NCI-H1694 (cell line): ENCODE results near the gene AMPD3.

Source experiments
- DNase-seq: peaks from one replicate; lab custom pipeline; 2025; lab: John Stamatoyannopoulos, UW

The AMPD3 gene

GRCh38 chr11:10503777-10504480 lies 48.9 kb downstream of the AMPD3 start:
- no peak for DNase-seq

DNA sequence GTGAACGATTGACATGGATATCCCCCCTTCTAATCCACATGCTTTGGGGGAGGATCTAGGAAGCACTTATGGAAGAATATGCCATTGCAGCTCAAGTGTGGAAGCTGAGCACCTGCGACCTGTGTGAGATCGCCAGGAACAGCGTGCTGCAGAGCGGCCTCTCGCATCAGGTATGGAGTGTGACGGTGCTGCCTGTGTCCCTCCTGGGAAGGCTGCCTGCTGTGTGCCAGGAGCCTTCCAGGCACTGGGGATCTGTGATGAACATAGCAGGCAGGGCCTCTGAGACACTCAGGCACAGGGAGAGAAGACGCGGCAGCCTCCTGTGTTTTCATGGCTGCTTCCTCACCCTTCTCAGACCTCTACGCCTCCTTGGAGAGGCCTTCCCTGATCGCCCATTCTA lies 49.4 kb downstream of the AMPD3 start:
- no peak for DNase-seq

GRCh38 chr11:10505278-10506007 lies 50.4 kb downstream of the AMPD3 start:
- DNase-seq = no peak

DNA sequence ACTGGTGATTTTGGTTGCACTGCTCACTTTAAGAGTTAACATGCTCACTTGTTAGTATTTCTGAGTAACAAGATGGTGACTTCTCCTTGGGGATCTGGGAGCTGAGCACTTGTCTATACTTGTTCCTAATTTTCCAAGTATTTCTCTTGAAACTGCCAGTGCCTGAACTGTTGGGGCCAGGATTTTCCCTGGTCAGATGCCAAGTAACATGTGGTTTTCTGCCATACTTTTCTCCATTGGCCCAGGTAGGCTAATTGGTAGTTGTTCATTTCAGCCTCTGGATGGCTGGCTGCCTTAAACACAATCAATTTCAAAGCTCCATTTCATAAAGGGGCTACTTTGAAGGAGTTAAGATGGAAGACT lies 50.9 kb downstream of the AMPD3 start:
- no peak for DNase-seq

- no peak for DNase-seq
These were observed 56.1 kb downstream of the AMPD3 start for GRCh38 chr11:10511181-10511621.

DNA sequence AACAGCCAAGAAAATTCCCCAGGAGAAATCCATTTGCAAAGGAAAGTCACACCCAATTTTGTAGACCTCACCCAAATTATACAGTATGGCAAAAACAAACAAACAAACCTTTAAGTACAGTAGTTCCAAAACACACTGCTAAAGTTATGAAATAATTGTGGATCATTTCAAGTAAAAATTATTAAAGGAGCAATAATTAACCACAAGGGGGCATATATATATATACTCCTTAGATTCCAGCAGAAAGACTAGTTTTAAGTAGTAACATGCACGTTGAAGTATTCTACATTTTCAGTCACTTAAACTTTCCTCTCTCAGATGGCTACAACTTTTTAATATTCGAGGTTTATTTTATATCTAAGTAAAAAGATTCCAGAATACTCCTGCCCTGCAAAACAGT lies 59.1 kb downstream of the AMPD3 start:
- no peak for DNase-seq

- no peak for DNase-seq
These were observed 59.6 kb downstream of the AMPD3 start for GRCh38 chr11:10514709-10515108.

- no peak for DNase-seq
These were observed 60.4 kb downstream of the AMPD3 start for GRCh38 chr11:10515418-10515817.

- DNase-seq = no peak
These were observed 63.1 kb downstream of the AMPD3 start for GRCh38 chr11:10518123-10518522.

DNA sequence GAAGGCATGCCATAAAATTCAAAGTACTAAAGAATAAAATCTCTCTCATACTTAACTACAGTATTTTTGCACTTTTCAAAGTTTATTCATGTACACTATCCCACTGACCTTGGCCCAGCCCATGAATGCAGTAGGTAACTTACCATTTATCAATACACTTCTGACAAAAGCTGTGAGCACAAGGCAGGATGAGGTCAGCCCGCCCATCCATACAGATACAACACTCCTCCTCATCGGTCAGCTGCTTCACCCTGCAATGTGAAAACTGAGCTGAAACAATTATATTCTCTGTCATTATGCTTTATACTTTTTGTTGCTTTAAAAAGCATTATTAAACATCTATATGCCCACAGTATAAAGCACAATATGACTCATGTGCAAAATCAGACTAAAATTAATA lies 63.8 kb downstream of the AMPD3 start:
- DNase-seq = no peak

DNA sequence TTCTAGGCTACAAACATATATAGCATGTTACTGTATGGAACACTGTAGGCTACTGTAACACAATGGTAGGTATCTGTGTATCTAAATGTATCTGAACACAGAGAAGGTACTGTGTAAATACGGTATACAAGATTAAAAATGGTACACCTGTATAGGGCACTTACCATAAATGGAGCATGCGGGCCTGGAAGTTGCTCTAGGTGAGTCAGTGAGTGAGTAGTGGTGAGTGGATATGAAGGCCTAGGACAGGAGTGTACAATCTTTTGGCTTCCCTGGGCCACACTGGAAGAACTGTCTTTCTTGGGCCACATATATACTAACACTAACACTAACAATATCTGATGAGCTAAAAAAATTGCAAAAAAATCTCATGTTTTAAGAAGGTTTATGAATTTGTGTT lies 64.6 kb downstream of the AMPD3 start:
- DNase-seq = no peak

GRCh38 chr11:10520562-10520961 lies 65.5 kb downstream of the AMPD3 start:
- no peak for DNase-seq

GRCh38 chr11:10522276-10522675 lies 67.2 kb downstream of the AMPD3 start:
- no peak for DNase-seq

GRCh38 chr11:10522921-10523320 lies 67.9 kb downstream of the AMPD3 start:
- no peak for DNase-seq

DNA sequence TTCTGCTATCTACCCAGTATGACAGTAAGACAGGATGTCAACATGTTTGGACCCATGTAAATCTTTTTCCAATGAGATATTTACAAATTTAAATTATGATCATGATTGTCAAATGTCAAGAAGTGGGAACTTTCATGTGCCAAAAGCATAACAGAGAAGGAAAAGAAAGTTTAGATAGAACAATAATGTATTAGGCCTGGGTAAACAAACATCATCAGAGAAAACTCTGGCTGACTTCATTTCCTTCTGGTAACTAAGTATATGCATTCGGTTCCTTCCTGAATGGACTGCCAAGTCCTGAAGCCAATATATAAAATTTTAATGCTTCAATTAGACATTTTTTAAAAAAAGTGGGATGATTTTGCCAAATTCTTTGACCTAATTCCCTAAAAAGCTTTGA lies 69.4 kb downstream of the AMPD3 start:
- no peak for DNase-seq

DNA sequence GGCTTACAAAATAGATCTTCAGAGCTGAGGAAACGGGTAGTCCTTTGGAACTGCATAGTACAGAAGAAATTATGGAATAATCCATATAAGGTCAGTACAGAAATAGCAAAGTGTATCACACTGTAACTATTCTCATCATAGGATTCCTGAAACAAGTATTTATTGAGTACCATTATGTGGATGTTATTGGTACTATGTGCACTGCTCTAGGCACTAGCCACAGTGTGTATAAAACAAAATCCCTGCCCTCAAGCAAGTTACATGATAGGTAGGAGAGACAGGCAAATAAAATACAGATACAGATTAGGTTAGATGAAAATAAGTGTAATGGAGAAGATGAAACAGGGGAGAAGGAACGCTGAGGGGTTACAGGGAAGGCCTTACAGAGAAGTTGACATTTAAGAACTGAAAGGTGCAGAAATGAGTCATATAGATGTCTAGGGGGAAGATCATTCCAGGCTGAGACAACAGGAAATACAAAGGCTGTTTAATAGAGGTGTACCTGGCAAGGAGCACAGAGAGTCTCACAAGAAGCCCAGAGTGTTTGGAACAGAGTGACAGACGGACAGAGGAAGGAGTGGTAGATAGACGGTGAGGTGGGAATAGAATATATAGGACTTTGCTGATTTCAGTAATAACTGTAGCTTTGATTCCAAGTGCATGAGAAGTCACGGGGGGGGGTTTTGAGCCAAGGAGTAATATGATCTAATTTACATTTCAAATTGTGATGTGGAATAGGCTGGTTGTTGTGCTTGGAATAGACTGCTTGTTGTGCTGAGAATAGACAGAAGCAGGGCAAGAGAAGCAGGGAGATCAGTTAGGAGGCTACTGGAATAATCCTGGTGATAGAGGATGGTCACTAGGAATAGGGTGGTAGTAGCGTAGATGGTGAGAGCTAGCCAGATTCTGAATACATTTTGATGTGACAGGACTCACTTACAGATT lies 72.2 kb downstream of the AMPD3 start:
- no peak for DNase-seq

- DNase-seq = no peak
These were observed 73.1 kb downstream of the AMPD3 start for GRCh38 chr11:10528121-10528520.

DNA sequence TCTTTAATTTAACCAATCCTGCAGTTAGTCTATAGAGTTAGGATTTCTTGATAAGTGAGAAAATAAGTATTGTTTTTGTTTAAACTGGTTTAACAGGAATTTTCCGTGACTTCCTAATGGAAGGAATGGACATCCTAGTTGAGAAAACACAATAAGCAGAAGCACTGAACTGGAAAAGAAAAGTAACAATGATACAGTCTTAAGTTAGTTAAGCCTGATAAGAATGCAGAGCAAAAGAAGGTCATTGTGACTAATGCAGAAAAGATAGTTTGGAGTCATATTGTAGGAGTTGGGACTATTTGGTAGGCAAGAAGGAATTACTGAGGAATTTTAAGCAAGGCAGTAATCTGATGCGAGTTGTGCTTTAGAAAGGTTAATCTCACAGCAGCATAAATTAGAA lies 74.2 kb downstream of the AMPD3 start:
- no peak for DNase-seq

DNA sequence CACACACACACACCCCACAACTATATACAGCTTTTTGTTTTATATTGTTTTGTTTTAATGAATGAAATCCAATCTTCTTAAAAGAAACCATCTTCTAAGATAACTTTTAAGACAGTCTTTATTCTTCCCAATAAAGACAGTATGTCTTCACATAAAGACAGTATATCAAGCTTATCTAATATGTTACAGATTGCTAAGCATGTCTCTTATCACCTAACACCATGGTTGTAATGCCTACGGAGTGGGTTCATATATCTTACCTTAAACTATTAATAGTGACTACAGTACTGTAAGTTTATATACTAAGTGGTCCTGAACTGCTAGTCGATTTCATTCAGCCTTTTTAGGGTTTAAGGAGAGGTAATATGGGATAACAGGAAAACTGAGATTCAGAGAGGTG lies 77.5 kb downstream of the AMPD3 start:
- DNase-seq = no peak

DNA sequence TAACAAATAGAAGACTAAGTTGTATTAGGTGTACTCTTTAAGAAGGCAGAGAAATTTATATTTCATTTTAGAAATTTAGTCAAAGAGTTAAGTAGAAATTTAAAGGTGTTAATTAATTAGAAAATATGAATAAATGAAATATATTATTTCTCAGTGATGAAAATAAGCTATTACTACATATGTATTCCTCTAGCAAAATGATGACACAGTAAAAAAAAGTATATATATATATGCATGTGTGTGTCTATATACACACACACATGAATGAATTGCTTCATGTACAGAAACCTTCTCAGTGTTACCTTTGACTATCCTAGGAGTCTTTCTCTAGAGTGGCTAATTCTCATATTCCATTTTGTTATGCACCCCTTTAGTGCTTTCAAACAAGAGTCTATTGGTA lies 78.3 kb downstream of the AMPD3 start:
- DNase-seq = no peak

GRCh38 chr11:10534316-10534715 lies 79.3 kb downstream of the AMPD3 start:
- DNase-seq = no peak

- no peak for DNase-seq
These were observed 82.5 kb downstream of the AMPD3 start for GRCh38 chr11:10537600-10537999.

DNA sequence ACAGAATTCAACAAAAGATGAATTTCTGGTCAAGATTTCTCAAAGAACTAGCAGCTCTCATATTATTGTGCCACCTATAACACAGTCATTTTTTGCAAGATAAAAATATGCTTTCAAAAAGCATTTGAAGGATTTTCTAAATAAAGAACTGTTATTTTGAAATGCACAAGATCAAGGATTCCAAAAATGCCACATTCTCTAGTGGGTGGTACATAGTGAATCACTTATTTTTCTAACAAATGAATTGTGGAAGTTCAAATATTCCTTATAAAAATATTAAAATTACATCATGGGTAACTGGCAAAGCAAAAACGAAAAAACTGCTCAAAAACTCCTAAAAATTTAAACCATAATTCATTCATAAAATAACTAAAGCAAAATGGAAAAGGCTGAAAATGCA lies 83.9 kb downstream of the AMPD3 start:
- DNase-seq = no peak
